GM12878 (cell line): ENCODE measurements around the gene SYCE1. TPM values are rescaled to one million over a fixed set of nuclear protein-coding genes. Genes with fewer than 3 reads are reported as not detected.

ENCODE experiments used
- ATAC-seq: fragments of 200-7000 bp; cut with Tn5 transposase; 3 replicates; pipeline ENCODE4 v1.9.1; 2020; ENCODE audit warnings: mild to moderate bottlenecking, moderate library complexity
- BruUV-seq: library from RNA; stranded (reverse); fragments of 400-500 nt; replicated peaks from 2 replicates; lab custom pipeline; 2021; lab: Mats Ljungman, UMichigan
- CTCF ChIA-PET: fragments of 300-600 bp; sonication (Branson Sonifier 250); formaldehyde crosslinking; extraction: SDS; loops from one replicate; lab custom pipeline; 2021; ENCODE audit warnings: inconsistent platforms; lab: Yijun Ruan, JAX
- POLR2A ChIA-PET: fragments of 350-600 bp; formaldehyde crosslinking; extraction: SDS; loops from one replicate; lab custom pipeline; 2021; ENCODE audit warnings: inconsistent platforms; lab: Charles Lee
- RAD21 ChIA-PET: fragments of 300-600 bp; sonication (Branson Sonifier 250); formaldehyde crosslinking; loops from one replicate; lab custom pipeline; 2023; ENCODE audit warnings: antibody characterized with exemption; ENCODE audit not compliant: unreplicated experiment; lab: Charles Lee
- SMC1A ChIA-PET: fragments of 300-600 bp; sonication (Branson Sonifier 250); formaldehyde crosslinking; loops from one replicate; lab custom pipeline; 2023; ENCODE audit not compliant: unreplicated experiment, uncharacterized antibody; lab: Charles Lee
- DNase-seq: peaks from one replicate; pipeline ENCODE4 v3.0.0-alpha.2; 2011; ENCODE audit warnings: low read depth, low spot score
- FAIRE-seq: peaks from 3 replicates; lab custom pipeline; 2011; peaks lifted over from hg19 to GRCh38; lab: Jason Lieb, UNC
- H2AFZ ChIP-seq: 2 replicates; pipeline ENCODE4 v1.6.0; 2011; ENCODE audit warnings: low read depth, low read length, control low read depth; ENCODE audit not compliant: control insufficient read depth
- H3K27ac ChIP-seq: 2 replicates; pipeline ENCODE4 v1.5.1; 2011; ENCODE audit warnings: control low read depth; ENCODE audit not compliant: control insufficient read depth, insufficient read depth
- H3K27me3 ChIP-seq, 2 experiments: replicated peaks in 1 of 2; 2 replicates each; pipeline versions ENCODE4 v1.6.0 to v1.6.1; 2011; ENCODE audit warnings: low read length in 1 of 2; ENCODE audit not compliant: control insufficient read depth in 2 of 2, insufficient read depth in 2 of 2
- H3K36me3 ChIP-seq, 2 experiments: 2 replicates each; pipeline ENCODE4 v1.5.1; 2011; ENCODE audit warnings: low read length in 1 of 2; ENCODE audit not compliant: control insufficient read depth in 2 of 2, insufficient read depth in 2 of 2
- H3K4me1 ChIP-seq: 2 replicates; pipeline ENCODE4 v1.6.1; 2011; ENCODE audit warnings: mild to moderate bottlenecking, low read length, moderate library complexity, mixed read lengths; ENCODE audit not compliant: control insufficient read depth, insufficient read depth
- H3K4me2 ChIP-seq: 2 replicates; pipeline ENCODE4 v1.6.0; 2011; ENCODE audit warnings: control low read depth; ENCODE audit not compliant: control insufficient read depth, insufficient read depth
- H3K4me3 ChIP-seq: fragments of 200-600 bp; sonication (generic); 2 replicates; pipeline ENCODE4 v1.5.1; 2016
- H3K79me2 ChIP-seq: 2 replicates; pipeline ENCODE4 v1.6.0; 2011; ENCODE audit warnings: low read length; ENCODE audit not compliant: control insufficient read depth, insufficient read depth
- H3K9ac ChIP-seq: 2 replicates; pipeline ENCODE4 v1.8.0; 2011; ENCODE audit warnings: low read length, control low read depth, mixed read lengths; ENCODE audit not compliant: control insufficient read depth, insufficient read depth
- H3K9me3 ChIP-seq: replicated peaks from 3 replicates; pipeline ENCODE4 v1.5.1; 2011; ENCODE audit warnings: mild to moderate bottlenecking, low read length; ENCODE audit not compliant: control insufficient read depth, insufficient read depth
- H4K20me1 ChIP-seq: 2 replicates; pipeline ENCODE4 v1.6.0; 2011; ENCODE audit not compliant: control insufficient read depth, insufficient read depth
- CHD4 ChIP-seq: fragments of 200-600 bp; sonication (generic); IDR thresholded peaks from 2 replicates; pipeline ENCODE4 v1.6.1; 2016; ENCODE audit warnings: mild to moderate bottlenecking
- CTCF ChIP-seq, 3 experiments: IDR thresholded peaks in 2 of 3; conservative IDR thresholded peaks in 1 of 3; 2 replicates each; pipeline ENCODE4 v1.5.1; 2011; ENCODE audit warnings: low read depth in 3 of 3, low read length in 3 of 3, mild to moderate bottlenecking in 3 of 3, control low read depth in 2 of 3, moderate library complexity in 2 of 3, inconsistent platforms in 1 of 3, mixed read lengths in 1 of 3; ENCODE audit not compliant: control insufficient read depth in 2 of 3, insufficient read depth in 1 of 3; ENCODE audit errors: extremely low read depth in 1 of 3
- HDGF ChIP-seq: fragments of 450-650 bp; IDR thresholded peaks from 2 replicates; pipeline ENCODE4 v1.6.1; 2016; ENCODE audit warnings: antibody characterized with exemption
- MLLT1 ChIP-seq: fragments of 450-650 bp; IDR thresholded peaks from 2 replicates; pipeline ENCODE4 v1.6.1; 2016; ENCODE audit warnings: mild to moderate bottlenecking
- MYC ChIP-seq: IDR thresholded peaks from 2 replicates; pipeline ENCODE4 v1.6.1; 2011; ENCODE audit warnings: mild to moderate bottlenecking, low read length, moderate library complexity, inconsistent platforms; ENCODE audit not compliant: insufficient read depth, insufficient replicate concordance, insufficient read length, severe bottlenecking
- NFYA ChIP-seq: IDR thresholded peaks from 2 replicates; pipeline ENCODE4 v1.6.1; 2011; ENCODE audit warnings: low read depth, mild to moderate bottlenecking, low read length, improper control_type of control experiment, borderline replicate concordance
- NFYB ChIP-seq: IDR thresholded peaks from 2 replicates; pipeline ENCODE4 v1.6.1; 2011; ENCODE audit warnings: low read depth, mild to moderate bottlenecking, low read length, improper control_type of control experiment, moderate library complexity; ENCODE audit not compliant: insufficient read depth
- PKNOX1 ChIP-seq: fragments of 450-650 bp; IDR thresholded peaks from 2 replicates; pipeline ENCODE4 v1.6.1; 2016; ENCODE audit warnings: mild to moderate bottlenecking
- RAD21 ChIP-seq: IDR thresholded peaks from 2 replicates; pipeline ENCODE4 v1.6.1; 2011; ENCODE audit warnings: mild to moderate bottlenecking, low read depth, low read length, moderate library complexity; ENCODE audit not compliant: insufficient read depth
- SIN3A ChIP-seq: IDR thresholded peaks from 2 replicates; pipeline ENCODE4 v1.6.1; 2012; ENCODE audit warnings: low read depth, low read length, improper control_type of control experiment
- SMAD5 ChIP-seq: IDR thresholded peaks from 2 replicates; pipeline ENCODE4 v1.6.1; 2016; ENCODE audit warnings: antibody characterized with exemption, low read depth
- SP1 ChIP-seq: IDR thresholded peaks from one replicate; pipeline ENCODE4 v1.6.1; 2011; ENCODE audit warnings: low read depth, low read length
- STAT1 ChIP-seq: fragments of 450-650 bp; conservative IDR thresholded peaks from 2 replicates; pipeline ENCODE4 v1.6.1; 2014; ENCODE audit warnings: antibody characterized with exemption, mild to moderate bottlenecking
- USF1 ChIP-seq: IDR thresholded peaks from 2 replicates; pipeline ENCODE4 v1.6.1; 2011; ENCODE audit warnings: borderline replicate concordance, low read depth, mild to moderate bottlenecking, moderate library complexity, mixed read lengths, low read length; ENCODE audit not compliant: insufficient read depth; ENCODE audit errors: extremely low read length
- ZNF24 ChIP-seq: fragments of 450-650 bp; IDR thresholded peaks from 2 replicates; pipeline ENCODE4 v1.6.1; 2017; ENCODE audit warnings: antibody characterized with exemption, mild to moderate bottlenecking
- ZNF274 ChIP-seq: IDR thresholded peaks from one replicate; pipeline ENCODE4 v1.8.0; 2011; ENCODE audit not compliant: insufficient read length, insufficient read depth
- WGBS: methylation state at CpG from one replicate; pipeline ENCODE4 v1.1.6; 2016; ENCODE audit warnings: low lambda C conversion rate; ENCODE audit not compliant: insufficient replicate concordance, insufficient coverage; ENCODE audit errors: missing lambda C conversion rate; 5-methylcytosine and 5-hydroxymethylcytosine counted together
- in situ Hi-C: fragments of 300-500 bp; cut with MboI; formaldehyde crosslinking; loops from 9 replicates; pipeline ENCODE4 v1.14.3; 2018; ENCODE audit warnings: mixed read lengths
- intact Hi-C: fragments of 100-400 bp; cut with micrococcal nuclease; formaldehyde crosslinking; loops from one replicate; pipeline ENCODE4 v1.14.2; 2022; ENCODE audit not compliant: unreplicated experiment
- polyA plus RNA-seq, 11 experiments: library from polyadenylated mRNA; depleted of rRNA in 4 of 11; unstranded in 6 of 11; stranded (reverse) in 5 of 11; fragments of >200 nt; fragmentation: Nextera tagmentation in 4 of 11; fragmentation: Illumina TruSeq in 1 of 11; extraction: Ambion mirVana in 4 of 11; extraction: Trizol in 1 of 11; gene quantifications; 1 replicate in 1 of 11; 2 replicates in 10 of 11; pipeline versions ENCODE4 v1.2.1 to v1.2.3, GENCODE V29; 2011 to 2016; ENCODE audit warnings: inconsistent platforms in 2 of 11, missing spikeins in 2 of 11, low read depth in 1 of 11
- total RNA-seq, 4 experiments: library from RNA; depleted of rRNA in 3 of 4; stranded (reverse); fragments of >200 nt in 3 of 4; fragmentation: Illumina TruSeq in 1 of 4; extraction: Trizol in 1 of 4; gene quantifications; 2 replicates each; pipeline versions ENCODE4 v1.2.1 to v1.2.3, GENCODE V29; 2013 to 2021

SYCE1 gene
- total and polyA plus RNA-seq, 10 of the 15 experiments (the other 5 are each of a cell fraction or from before 2014, with no cell fraction given), result not detected

- Histone ChIP-seq H2AFZ (no peak overlapping the region), H3K27ac (no peak overlapping the region), H3K36me3 (no peaks in the 10 kb centered on the region), H3K4me2 (no peak overlapping the region), H3K79me2 (no peaks in the 10 kb centered on the region), H3K4me3 (no peak overlapping the region), H3K4me1 (no peaks in the 10 kb centered on the region), H3K9ac (no peak overlapping the region), H3K27me3 (no peaks in the 10 kb centered on the region; a peak in 1 of 4 replicates), H3K9me3 (no peaks in the 10 kb centered on the region; the same call in 2 of the 3 replicates), H4K20me1 (no peaks in the 10 kb centered on the region)
- WGBS, result 59% methylated on average over 10 of the region's 10 CpGs
- TF ChIP-seq CTCF (IDR thresholded peaks at IDR 0.05 in 2 of 3, conservative IDR thresholded peaks at IDR 0.05 in 1 of 3; ENCODE audit: control insufficient read depth in 2 of 3, extremely low read depth in 1 of 3, insufficient read depth in 1 of 3, low read depth in 3 of 3, low read length in 3 of 3) (no peak), SIN3A (no peak), SMAD5 (no peak), MYC (no peak), PKNOX1 (no peak), STAT1 (no peak), RAD21 (no peak), USF1 (no peak), HDGF (no peak), SP1 (no peak), MLLT1 (no peak), NFYA (no peak), ZNF24 (no peak), CHD4 (no peak), NFYB (no peak), ZNF274 (no peak)
- ATAC-seq (no peak), DNase-seq (no peak), FAIRE-seq (no peak)
- in situ Hi-C loops (no loop called here), intact Hi-C loops (no loop called here)
- SMC1A ChIA-PET, result interaction anchor here (1.6 kb wide), 1 partner anchor 122 kb away, joined by 3 read pairs; no protein-coding TSS in a partner anchor
- no TSS peak for BruUV-seq
- CTCF ChIA-PET, result no interaction called here
- RAD21 ChIA-PET, result no interaction called here
- POLR2A ChIA-PET, result no interaction called here
Measured at GRCh38 chr10:133614830-133615580, 49.6 kb upstream of the SYCE1 start.
